Measurements from ENCODE around the gene SCIN. TPM values are rescaled to one million over a fixed set of nuclear protein-coding genes. Genes with fewer than 3 reads are reported as not detected.
A peak's percentile ranks its signal among the peaks of the same experiment; 100 is the strongest.

The SCIN gene
- total RNA-seq, 1 experiment from 2014 or later: 0.22 TPM

DNA sequence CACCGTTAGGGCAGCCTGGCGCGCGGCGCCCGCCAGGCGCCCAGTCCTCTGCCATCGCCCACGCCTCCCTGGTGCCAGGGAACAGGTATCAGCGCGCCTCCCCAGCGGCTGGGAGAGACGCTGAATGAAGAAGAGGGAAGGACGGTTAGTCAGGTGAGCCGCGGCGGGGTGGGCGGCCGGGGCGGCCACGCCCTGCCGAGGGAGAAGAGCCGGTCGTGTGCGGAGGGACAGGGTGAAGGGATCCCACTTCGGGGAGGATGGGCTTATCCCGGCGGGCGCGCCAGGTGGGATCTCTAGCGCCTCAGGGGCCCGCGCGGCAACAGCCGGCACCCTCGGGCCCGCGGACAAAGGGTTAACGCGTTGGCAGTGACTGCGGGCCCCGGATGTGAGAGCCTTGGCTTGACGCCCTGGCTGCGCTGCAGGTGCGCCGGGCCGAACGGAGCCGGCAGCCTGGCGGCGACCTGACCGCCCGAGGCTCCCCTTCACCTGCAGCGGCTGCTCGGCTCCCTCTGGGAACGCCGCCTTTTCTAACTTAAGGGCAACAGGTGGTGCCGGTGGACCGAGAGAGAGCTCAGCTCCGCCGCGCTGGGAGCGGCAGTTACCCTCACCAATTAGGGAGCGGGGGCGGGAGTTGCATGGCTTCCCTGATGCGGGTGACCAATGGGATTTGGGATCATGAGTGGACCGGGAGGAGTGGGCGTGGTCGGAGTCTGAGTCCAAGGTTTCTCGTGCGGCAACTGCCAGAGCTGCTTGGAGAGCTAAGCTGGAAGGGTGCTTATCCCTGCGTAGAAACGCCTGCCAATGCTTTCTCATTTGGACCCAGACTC lies 116.6 kb downstream of the SCIN start, which contains the start of gene ARL4A (continued):
- TF ChIP-seq, protein P1, sequence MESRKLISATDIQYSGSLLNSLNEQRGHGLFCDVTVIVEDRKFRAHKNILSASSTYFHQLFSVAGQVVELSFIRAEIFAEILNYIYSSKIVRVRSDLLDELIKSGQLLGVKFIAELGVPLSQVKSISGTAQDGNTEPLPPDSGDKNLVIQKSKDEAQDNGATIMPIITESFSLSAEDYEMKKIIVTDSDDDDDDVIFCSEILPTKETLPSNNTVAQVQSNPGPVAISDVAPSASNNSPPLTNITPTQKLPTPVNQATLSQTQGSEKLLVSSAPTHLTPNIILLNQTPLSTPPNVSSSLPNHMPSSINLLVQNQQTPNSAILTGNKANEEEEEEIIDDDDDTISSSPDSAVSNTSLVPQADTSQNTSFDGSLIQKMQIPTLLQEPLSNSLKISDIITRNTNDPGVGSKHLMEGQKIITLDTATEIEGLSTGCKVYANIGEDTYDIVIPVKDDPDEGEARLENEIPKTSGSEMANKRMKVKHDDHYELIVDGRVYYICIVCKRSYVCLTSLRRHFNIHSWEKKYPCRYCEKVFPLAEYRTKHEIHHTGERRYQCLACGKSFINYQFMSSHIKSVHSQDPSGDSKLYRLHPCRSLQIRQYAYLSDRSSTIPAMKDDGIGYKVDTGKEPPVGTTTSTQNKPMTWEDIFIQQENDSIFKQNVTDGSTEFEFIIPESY (IDR thresholded peaks at IDR 0.05; ENCODE audit: extremely low read depth, insufficient replicate concordance, low read length): no peak
- peak; percentile 57; the same call in 1 of the 2 replicates for TF ChIP-seq ZFX (IDR thresholded peaks at IDR 0.05)
- peak; percentile 94 for TF ChIP-seq RAD21 (IDR thresholded peaks at IDR 0.05; ENCODE audit: low read depth)
- TF ChIP-seq, protein P2, sequence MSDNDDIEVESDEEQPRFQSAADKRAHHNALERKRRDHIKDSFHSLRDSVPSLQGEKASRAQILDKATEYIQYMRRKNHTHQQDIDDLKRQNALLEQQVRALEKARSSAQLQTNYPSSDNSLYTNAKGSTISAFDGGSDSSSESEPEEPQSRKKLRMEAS (IDR thresholded peaks at IDR 0.05): peak; percentile 69; the same call in 1 of the 2 replicates

DNA sequence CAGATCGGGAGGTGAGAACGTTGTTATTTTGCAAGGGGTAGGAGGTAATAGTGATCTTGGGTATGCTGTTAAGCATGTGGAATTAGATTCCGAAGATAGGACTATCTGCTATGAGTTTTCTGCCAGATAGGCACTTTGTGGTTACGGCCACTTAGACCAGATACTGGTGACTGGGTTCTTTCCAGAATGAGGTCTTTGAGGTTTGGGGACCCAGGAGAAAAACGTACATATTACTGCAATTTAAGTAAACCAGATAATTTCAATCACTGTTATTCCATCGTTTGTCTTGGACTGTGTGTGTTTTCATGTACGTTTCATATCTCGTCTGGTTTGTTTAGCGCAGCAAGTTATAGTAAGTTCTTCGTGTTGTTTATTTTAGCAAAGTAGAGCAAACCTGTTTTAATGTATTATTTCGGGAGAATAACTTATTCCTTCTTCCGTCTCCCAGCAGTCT lies 117.2 kb downstream of the SCIN start:
- Histone ChIP-seq H3K27me3 (ENCODE audit: insufficient read depth, low read length) (no peaks in the 10 kb centered on the region), H3K9me2 (ENCODE audit: insufficient read depth) (no peaks in the 10 kb centered on the region), H3K4me3 (replicated peaks in 1 of 2; ENCODE audit: low read depth in 1 of 2, low read length in 2 of 2) (peak overlapping the region; percentile 82), H3K4me1 (ENCODE audit: control insufficient read depth in 1 of 2, insufficient read depth in 2 of 2, low read length in 2 of 2) (peaks cover 6 to 16% of the 10 kb centered on the region in 2 experiments; a peak in 3 of 4 replicates), H3K9ac (ENCODE audit: low read length) (peak overlapping the region; percentile 84), H3K79me2 (ENCODE audit: insufficient read depth, low read length) (peaks cover 53% of the 10 kb centered on the region), H4K20me1 (ENCODE audit: insufficient read depth) (no peaks in the 10 kb centered on the region; the same call in 1 of the 2 replicates), H3K27ac (ENCODE audit: low read depth, low read length) (peak overlapping the region; percentile 94; the same call in 1 of the 2 replicates), H3K9me3 (ENCODE audit: control insufficient read depth in 1 of 2, insufficient read depth in 1 of 2, low read depth in 1 of 2, low read length in 2 of 2) (no peaks in the 10 kb centered on the region), H2AFZ (ENCODE audit: low read depth, low read length, poor library complexity, severe bottlenecking) (no peak overlapping the region), H3K36me3 (ENCODE audit: control insufficient read depth in 1 of 2, insufficient read depth in 2 of 2, low read length in 2 of 2) (0 out of 4 replicates have a peak, but pooled peaks cover 2 to 3% of the 10 kb centered on the region in 2 experiments), H3K4me2 (ENCODE audit: low read length) (peak overlapping the region; percentile 94)
- ChIA-PET RAD21 (ENCODE audit: low non-redundant PET in 1 of 2, low total read pairs in 2 of 2, uncharacterized antibody in 2 of 2, unreplicated experiment in 2 of 2) (interaction anchor here (0.6 to 1.2 kb wide), 2 partner anchors 236 to 430 kb away, joined by 3 to 6 read pairs; no protein-coding TSS in a partner anchor), POLR2A (interaction anchor here (0.8 to 2.0 kb wide), 16 partner anchors 9 to 574 kb away, joined by 3 to 16 read pairs (median 3); no protein-coding TSS in a partner anchor), CTCF (interaction anchor here (0.6 to 2.8 kb wide), 18 partner anchors 8 to 579 kb away, joined by 3 to 28 read pairs (median 4); no protein-coding TSS in a partner anchor)
- ATAC-seq: peak; percentile 1; the same call in 1 of the 2 replicates
- intact Hi-C loops (cut with micrococcal nuclease): loop anchor here (1.0 to 5.0 kb wide), 6 partner anchors 115 to 576 kb away; no protein-coding TSS in a partner anchor
- no TSS peak for BruUV-seq (replicated peaks)
- DNase-seq (ENCODE audit: low read depth, low spot score): no peak
- TF ChIP-seq ZFX (IDR thresholded peaks at IDR 0.05): no peak
- TF ChIP-seq SIN3A (IDR thresholded peaks at IDR 0.05; ENCODE audit: low read depth): no peak; the same call in 1 of the 2 replicates
- no peak for TF ChIP-seq SRF (IDR thresholded peaks at IDR 0.05; ENCODE audit: low read depth)
- no peak for TF ChIP-seq CBX3 (IDR thresholded peaks at IDR 0.05; ENCODE audit: low read depth)
- TF ChIP-seq POLR2A (IDR thresholded peaks at IDR 0.05; ENCODE audit: borderline replicate concordance, extremely low read depth, insufficient read depth, insufficient read length): no peak
- no peak for TF ChIP-seq SP1 (IDR thresholded peaks at IDR 0.05; ENCODE audit: low read depth)
- TF ChIP-seq, protein P3, sequence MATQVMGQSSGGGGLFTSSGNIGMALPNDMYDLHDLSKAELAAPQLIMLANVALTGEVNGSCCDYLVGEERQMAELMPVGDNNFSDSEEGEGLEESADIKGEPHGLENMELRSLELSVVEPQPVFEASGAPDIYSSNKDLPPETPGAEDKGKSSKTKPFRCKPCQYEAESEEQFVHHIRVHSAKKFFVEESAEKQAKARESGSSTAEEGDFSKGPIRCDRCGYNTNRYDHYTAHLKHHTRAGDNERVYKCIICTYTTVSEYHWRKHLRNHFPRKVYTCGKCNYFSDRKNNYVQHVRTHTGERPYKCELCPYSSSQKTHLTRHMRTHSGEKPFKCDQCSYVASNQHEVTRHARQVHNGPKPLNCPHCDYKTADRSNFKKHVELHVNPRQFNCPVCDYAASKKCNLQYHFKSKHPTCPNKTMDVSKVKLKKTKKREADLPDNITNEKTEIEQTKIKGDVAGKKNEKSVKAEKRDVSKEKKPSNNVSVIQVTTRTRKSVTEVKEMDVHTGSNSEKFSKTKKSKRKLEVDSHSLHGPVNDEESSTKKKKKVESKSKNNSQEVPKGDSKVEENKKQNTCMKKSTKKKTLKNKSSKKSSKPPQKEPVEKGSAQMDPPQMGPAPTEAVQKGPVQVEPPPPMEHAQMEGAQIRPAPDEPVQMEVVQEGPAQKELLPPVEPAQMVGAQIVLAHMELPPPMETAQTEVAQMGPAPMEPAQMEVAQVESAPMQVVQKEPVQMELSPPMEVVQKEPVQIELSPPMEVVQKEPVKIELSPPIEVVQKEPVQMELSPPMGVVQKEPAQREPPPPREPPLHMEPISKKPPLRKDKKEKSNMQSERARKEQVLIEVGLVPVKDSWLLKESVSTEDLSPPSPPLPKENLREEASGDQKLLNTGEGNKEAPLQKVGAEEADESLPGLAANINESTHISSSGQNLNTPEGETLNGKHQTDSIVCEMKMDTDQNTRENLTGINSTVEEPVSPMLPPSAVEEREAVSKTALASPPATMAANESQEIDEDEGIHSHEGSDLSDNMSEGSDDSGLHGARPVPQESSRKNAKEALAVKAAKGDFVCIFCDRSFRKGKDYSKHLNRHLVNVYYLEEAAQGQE (IDR thresholded peaks at IDR 0.05; ENCODE audit: low read depth): no peak
- no peak for TF ChIP-seq YY1 (IDR thresholded peaks at IDR 0.05; ENCODE audit: extremely low read depth, insufficient replicate concordance, low read depth, low read length)
- TF ChIP-seq, protein P1 (IDR thresholded peaks at IDR 0.05; ENCODE audit: extremely low read depth, insufficient replicate concordance, low read length): no peak

Data from HCT116 (cell line).